IMR-90 (cell line): ENCODE results near the gene SBF2. TPM values are rescaled to one million over a fixed set of nuclear protein-coding genes. Genes with fewer than 3 reads are reported as not detected.

Experiments used
- ATAC-seq: fragments of 200-7000 bp; cut with Tn5 transposase; 2 replicates; pipeline ENCODE4 v1.9.1; 2020; ENCODE audit warnings: low read depth, mild to moderate bottlenecking, moderate library complexity
- BruUV-seq: library from RNA; stranded (reverse); fragments of 400-500 nt; replicated peaks from 2 replicates; lab custom pipeline; 2021; lab: Mats Ljungman, UMichigan
- CTCF ChIA-PET: fragments of 300-600 bp; formaldehyde crosslinking; extraction: SDS; loops from one replicate; lab custom pipeline; 2021; ENCODE audit warnings: antibody characterized with exemption; lab: Yijun Ruan, JAX
- POLR2A ChIA-PET: fragments of 300-600 bp; sonication (Branson Sonifier 250); formaldehyde crosslinking; loops from one replicate; lab custom pipeline; 2022; ENCODE audit warnings: antibody characterized with exemption; ENCODE audit not compliant: unreplicated experiment; lab: Charles Lee
- DNase-seq: peaks from one replicate; pipeline ENCODE4 v3.0.0; 2013
- H2AFZ ChIP-seq: replicated peaks from 2 replicates; pipeline ENCODE3; 2013; ENCODE audit warnings: low read length, mild to moderate bottlenecking; ENCODE audit not compliant: poor library complexity
- H2AK5ac ChIP-seq: 2 replicates; pipeline ENCODE4 v1.6.1; 2013; ENCODE audit warnings: low read depth, low read length, inconsistent platforms
- H2AK9ac ChIP-seq: replicated peaks from 2 replicates; pipeline ENCODE3; 2013; ENCODE audit warnings: mild to moderate bottlenecking, low read depth, low read length, moderate library complexity; ENCODE audit not compliant: poor library complexity
- H2BK120ac ChIP-seq: 2 replicates; pipeline ENCODE4 v1.6.1; 2013; ENCODE audit warnings: low read depth, low read length, inconsistent platforms
- H2BK15ac ChIP-seq: 3 replicates; pipeline ENCODE4 v1.6.1; 2013; ENCODE audit warnings: low read depth, low read length, inconsistent platforms
- H2BK20ac ChIP-seq: 2 replicates; pipeline ENCODE4 v1.6.1; 2013; ENCODE audit warnings: low read depth, mild to moderate bottlenecking, inconsistent platforms, low read length, moderate library complexity
- H2BK5ac ChIP-seq: 2 replicates; pipeline ENCODE4 v1.6.1; 2013; ENCODE audit warnings: mild to moderate bottlenecking, low read depth, low read length, inconsistent platforms; ENCODE audit not compliant: poor library complexity, severe bottlenecking
- H3K14ac ChIP-seq: replicated peaks from 2 replicates; pipeline ENCODE4 v1.6.1; 2013; ENCODE audit warnings: low read depth, low read length, inconsistent platforms
- H3K18ac ChIP-seq: 2 replicates; pipeline ENCODE4 v1.6.1; 2013; ENCODE audit warnings: low read depth, low read length, control low read depth
- H3K23ac ChIP-seq: 2 replicates; pipeline ENCODE4 v1.6.1; 2013; ENCODE audit warnings: low read depth, low read length, inconsistent platforms
- H3K27ac ChIP-seq: 2 replicates; pipeline ENCODE4 v1.5.1; 2013; ENCODE audit warnings: mild to moderate bottlenecking, control low read depth, low read length; ENCODE audit not compliant: insufficient read depth
- H3K27me3 ChIP-seq: 2 replicates; pipeline ENCODE4 v1.6.1; 2013; ENCODE audit warnings: low read length; ENCODE audit not compliant: control insufficient read depth, insufficient read depth
- H3K36me3 ChIP-seq: 2 replicates; pipeline ENCODE4 v1.6.1; 2013; ENCODE audit warnings: low read length, mixed read lengths; ENCODE audit not compliant: control insufficient read depth, insufficient read depth
- H3K4ac ChIP-seq: 2 replicates; pipeline ENCODE4 v1.6.1; 2013; ENCODE audit warnings: low read depth, low read length, inconsistent platforms
- H3K4me1 ChIP-seq: 2 replicates; pipeline ENCODE4 v1.6.1; 2013; ENCODE audit warnings: low read length, mixed read lengths; ENCODE audit not compliant: control insufficient read depth, insufficient read depth
- H3K4me2 ChIP-seq: 2 replicates; pipeline ENCODE4 v1.6.1; 2013; ENCODE audit warnings: low read depth, mild to moderate bottlenecking, control low read depth, low read length, moderate library complexity
- H3K4me3 ChIP-seq: 2 replicates; pipeline ENCODE4 v1.5.1; 2013; ENCODE audit warnings: low read depth, mild to moderate bottlenecking, control low read depth, low read length, moderate library complexity; ENCODE audit not compliant: insufficient read depth
- H3K56ac ChIP-seq: 2 replicates; pipeline ENCODE4 v1.6.1; 2013; ENCODE audit warnings: low read length, inconsistent platforms; ENCODE audit not compliant: insufficient read depth; ENCODE audit errors: extremely low read depth
- H3K79me1 ChIP-seq, 2 experiments: 2 replicates each; pipeline ENCODE4 v1.6.1; 2013; ENCODE audit warnings: low read length in 2 of 2, inconsistent platforms in 1 of 2, low read depth in 1 of 2
- H3K9ac ChIP-seq: 2 replicates; pipeline ENCODE4 v1.6.1; 2013; ENCODE audit warnings: low read depth, low read length, control low read depth
- H3K9me1 ChIP-seq: 2 replicates; pipeline ENCODE4 v1.6.1; 2013; ENCODE audit warnings: low read length, inconsistent platforms; ENCODE audit not compliant: insufficient read depth
- H3K9me3 ChIP-seq: 2 replicates; pipeline ENCODE4 v1.6.1; 2013; ENCODE audit warnings: low read length; ENCODE audit not compliant: control insufficient read depth, insufficient read depth
- H4K20me1 ChIP-seq: 2 replicates; pipeline ENCODE4 v1.6.1; 2013; ENCODE audit warnings: low read length, inconsistent platforms; ENCODE audit not compliant: insufficient read depth
- H4K5ac ChIP-seq: 2 replicates; pipeline ENCODE4 v1.6.1; 2013; ENCODE audit warnings: mild to moderate bottlenecking, low read depth, low read length, control low read depth
- H4K8ac ChIP-seq, 2 experiments: 2 replicates each; pipeline ENCODE4 v1.6.1; 2013; ENCODE audit warnings: low read depth in 2 of 2, low read length in 2 of 2, control low read depth in 1 of 2, inconsistent platforms in 1 of 2
- H4K91ac ChIP-seq: 2 replicates; pipeline ENCODE4 v1.6.1; 2013; ENCODE audit warnings: low read depth, low read length, inconsistent platforms; ENCODE audit not compliant: insufficient read depth
- MXI1 ChIP-seq: IDR thresholded peaks from 2 replicates; pipeline ENCODE4 v1.6.1; 2012; ENCODE audit warnings: low read depth, mild to moderate bottlenecking, low read length, moderate library complexity, borderline replicate concordance
- POLR2A ChIP-seq: IDR thresholded peaks from 2 replicates; pipeline ENCODE4 v1.6.1; 2012; ENCODE audit warnings: mild to moderate bottlenecking, low read depth, low read length
- WGBS, 2 experiments: methylation state at CpG; one replicate each; pipeline versions ENCODE4 v1.1.5 to v1.1.7; 2013; ENCODE audit warnings: missing lambda C conversion rate in 2 of 2; ENCODE audit not compliant: insufficient read length in 1 of 2; ENCODE audit errors: extremely low coverage in 2 of 2; 5-methylcytosine and 5-hydroxymethylcytosine counted together
- dilution Hi-C: fragments of 300-500 bp; cut with HindIII; formaldehyde crosslinking; loops from one replicate; pipeline ENCODE4 v1.14.3; 2018; ENCODE audit warnings: low sequenced_read_pairs; ENCODE audit not compliant: unreplicated experiment
- in situ Hi-C: fragments of 300-500 bp; cut with MboI; formaldehyde crosslinking; loops from 3 replicates; pipeline ENCODE4 v1.14.3; 2019; ENCODE audit warnings: low sequenced_read_pairs, inconsistent platforms, mixed read lengths
- intact Hi-C: fragments of 100-400 bp; cut with micrococcal nuclease; formaldehyde crosslinking; loops from 2 replicates; pipeline ENCODE4 v1.10.0; 2022
- polyA plus RNA-seq, 3 experiments: library from polyadenylated mRNA; depleted of rRNA; stranded (reverse); fragments of >200 nt; gene quantifications; 2 replicates each; pipeline ENCODE4 v1.2.3, GENCODE V29; 2012; ENCODE audit warnings: low replicate concordance in 1 of 3
- total RNA-seq: library from RNA; depleted of rRNA; stranded (reverse); fragments of >200 nt; gene quantifications from 2 replicates; pipeline ENCODE4 v1.2.3, GENCODE V29; 2012

Gene SBF2
- total and polyA plus RNA-seq, 2 of the 4 experiments (the other 2 are of a cell fraction): 23.8 to 51.8 TPM

DNA sequence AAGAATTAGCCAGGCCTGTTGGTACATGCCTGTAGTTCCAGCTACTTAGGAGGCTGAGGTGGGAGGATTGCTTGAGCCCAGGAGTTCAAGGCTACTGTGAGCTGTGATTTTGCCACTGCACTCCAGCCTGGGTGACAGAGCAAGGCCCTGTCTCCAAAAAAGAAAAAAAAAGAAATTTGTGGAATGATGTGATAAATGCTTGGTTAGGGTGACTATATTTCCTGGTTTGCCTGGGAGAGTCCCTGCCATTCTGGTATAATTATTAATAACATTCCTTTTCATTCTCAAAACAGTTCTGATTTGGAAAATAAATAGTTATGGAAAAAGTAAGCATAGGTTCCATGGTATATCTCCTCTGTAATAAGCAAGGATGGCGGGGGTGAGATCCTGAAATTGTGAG, 555.3 kb downstream of the SBF2 start:
- 100% methylated on average over 1 of the region's 1 CpG; no CpG with 5 or more reads in 1 of the 2 experiments for WGBS, 2 experiments
- CTCF ChIA-PET: interaction anchor here (0.6 kb wide), 1 partner anchor 52 kb away, joined by 3 read pairs; no protein-coding TSS in a partner anchor

More for the DNA sequence above, 555.3 kb downstream of the SBF2 start:
- H3K27ac ChIP-seq: no peak overlapping the region
- H3K18ac ChIP-seq: no peak overlapping the region
- no peak overlapping the region for H3K14ac ChIP-seq
- no peak overlapping the region for H4K5ac ChIP-seq
- H3K23ac ChIP-seq: no peak overlapping the region
- no peak overlapping the region for H3K4me2 ChIP-seq
- POLR2A ChIA-PET: no interaction called here
- peaks cover 36% of the 10 kb centered on the region for H3K36me3 ChIP-seq
- no peak overlapping the region for H4K91ac ChIP-seq
- peaks cover 2% of the 10 kb centered on the region; the same call in 1 of the 2 replicates for H3K9me3 ChIP-seq
- dilution Hi-C loops: no loop called here
- H2BK15ac ChIP-seq: no peak overlapping the region
- H3K4ac ChIP-seq: no peak overlapping the region
- peaks cover 13% of the 10 kb centered on the region for H3K9me1 ChIP-seq
- H2BK120ac ChIP-seq: no peak overlapping the region
- no peak overlapping the region for H2AFZ ChIP-seq
- no peak overlapping the region for H2BK20ac ChIP-seq
- H4K8ac ChIP-seq: no peak overlapping the region
- TF ChIP-seq MXI1 (no peak), POLR2A (no peak)
- H2BK5ac ChIP-seq: no peak overlapping the region
- BruUV-seq: no TSS peak
- H3K56ac ChIP-seq: no peak overlapping the region
- H3K79me1 ChIP-seq: peaks cover 11 to 37% of the 10 kb centered on the region in 2 experiments; a peak in 3 of 4 replicates
- H3K27me3 ChIP-seq: no peaks in the 10 kb centered on the region
- H3K4me1 ChIP-seq: no peaks in the 10 kb centered on the region; the same call in 1 of the 2 replicates
- intact Hi-C loops: no loop called here
- H4K20me1 ChIP-seq: no peaks in the 10 kb centered on the region
- in situ Hi-C loops: no loop called here
- H3K4me3 ChIP-seq: no peak overlapping the region
- H2AK5ac ChIP-seq: no peak overlapping the region
- no peak for DNase-seq
- H3K9ac ChIP-seq: no peak overlapping the region
- no peak overlapping the region for H2AK9ac ChIP-seq
- no peak for ATAC-seq
